Lung microvascular endothelial cell (primary cell): ENCODE data around the gene PAM. TPM values are rescaled to one million over a fixed set of nuclear protein-coding genes. Genes with fewer than 3 reads are reported as not detected.
"Not testable (repeated sequence)": the region's sequence is repeated elsewhere in the genome, so short reads cannot be mapped to it uniquely, and the experiment has no call there.

Experiments used
- DNase-seq, 2 donors: peaks; one replicate each; pipeline versions ENCODE4 v3.0.0 to v3.0.0-alpha.2; 2010; ENCODE audit warnings: low read depth in 2 of 2
- total RNA-seq: library from RNA; depleted of rRNA; stranded (reverse); fragments of >200 nt; gene quantifications from 2 replicates; pipeline ENCODE4 v1.2.1, GENCODE V29; 2014

PAM gene
- total RNA-seq, 1 donor from 2014 or later = 247 TPM

- peak; percentile 71 to 80 for DNase-seq
Measured at GRCh38 chr5:103041071-103041676, 286.1 kb downstream of the PAM start.

GRCh38 chr5:103046706-103047105, 291.6 kb downstream of the PAM start:
- not testable (repeated sequence) for DNase-seq

- DNase-seq = peak in 1 of 2 donors; percentile 6
Measured at GRCh38 chr5:103057208-103058130, 302.4 kb downstream of the PAM start.

- DNase-seq = peak; percentile 2 to 4
Measured at GRCh38 chr5:103059525-103059924, 304.4 kb downstream of the PAM start.

GRCh38 chr5:103060424-103060954, 305.4 kb downstream of the PAM start:
- DNase-seq = no peak

GRCh38 chr5:103066326-103066725, 311.2 kb downstream of the PAM start:
- no peak for DNase-seq

GRCh38 chr5:103073500-103073899, 318.4 kb downstream of the PAM start:
- not testable (repeated sequence) for DNase-seq

- no peak for DNase-seq
Measured at GRCh38 chr5:103075442-103075841, 320.3 kb downstream of the PAM start.
